B cell (primary cell): ENCODE measurements around the gene TYSND1.

Experiments
- EZH2 ChIP-seq: IDR thresholded peaks from 2 replicates; pipeline ENCODE4 v1.6.1; 2012; ENCODE audit warnings: borderline replicate concordance, low read depth, mild to moderate bottlenecking, moderate library complexity, low read length; ENCODE audit not compliant: insufficient read depth, poor library complexity, severe bottlenecking
- TF ChIP-seq, protein P1 (sequence below): fragments of 200-600 bp; IDR thresholded peaks from one replicate; pipeline ENCODE4 v1.8.0; 2022; ENCODE audit warnings: antibody characterized with exemption, mild to moderate bottlenecking

DNA sequence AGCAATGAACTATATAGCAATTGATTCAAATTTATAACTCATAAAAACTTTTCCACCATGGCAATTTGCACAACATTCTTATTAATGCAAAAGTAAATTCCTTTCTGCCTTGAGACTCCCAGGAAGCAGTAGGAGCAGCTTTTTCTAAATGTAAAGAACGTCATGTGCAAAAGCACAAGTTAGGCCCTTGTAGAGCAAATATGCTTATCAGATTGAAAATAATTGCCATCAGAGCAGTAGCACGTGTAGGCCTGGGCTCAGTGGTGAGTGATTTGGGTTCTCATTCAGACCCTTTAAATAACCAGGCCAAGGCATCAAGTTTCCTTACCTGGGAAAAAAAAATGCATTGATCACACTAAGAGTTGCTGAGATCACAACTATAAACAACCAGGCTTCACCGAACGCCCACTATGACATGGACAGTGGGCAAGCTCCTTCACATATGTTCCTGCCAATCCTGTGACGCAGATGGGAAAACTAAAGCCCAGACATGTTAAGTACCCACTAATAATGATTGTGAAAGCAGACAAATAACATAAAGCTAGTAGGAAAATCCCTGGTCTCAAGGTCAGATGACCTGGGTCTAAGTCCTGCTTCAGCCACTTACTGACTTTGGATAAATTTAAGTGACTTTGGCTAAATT is 45.9 kb upstream of the TYSND1 start:
- TF ChIP-seq, protein P1, sequence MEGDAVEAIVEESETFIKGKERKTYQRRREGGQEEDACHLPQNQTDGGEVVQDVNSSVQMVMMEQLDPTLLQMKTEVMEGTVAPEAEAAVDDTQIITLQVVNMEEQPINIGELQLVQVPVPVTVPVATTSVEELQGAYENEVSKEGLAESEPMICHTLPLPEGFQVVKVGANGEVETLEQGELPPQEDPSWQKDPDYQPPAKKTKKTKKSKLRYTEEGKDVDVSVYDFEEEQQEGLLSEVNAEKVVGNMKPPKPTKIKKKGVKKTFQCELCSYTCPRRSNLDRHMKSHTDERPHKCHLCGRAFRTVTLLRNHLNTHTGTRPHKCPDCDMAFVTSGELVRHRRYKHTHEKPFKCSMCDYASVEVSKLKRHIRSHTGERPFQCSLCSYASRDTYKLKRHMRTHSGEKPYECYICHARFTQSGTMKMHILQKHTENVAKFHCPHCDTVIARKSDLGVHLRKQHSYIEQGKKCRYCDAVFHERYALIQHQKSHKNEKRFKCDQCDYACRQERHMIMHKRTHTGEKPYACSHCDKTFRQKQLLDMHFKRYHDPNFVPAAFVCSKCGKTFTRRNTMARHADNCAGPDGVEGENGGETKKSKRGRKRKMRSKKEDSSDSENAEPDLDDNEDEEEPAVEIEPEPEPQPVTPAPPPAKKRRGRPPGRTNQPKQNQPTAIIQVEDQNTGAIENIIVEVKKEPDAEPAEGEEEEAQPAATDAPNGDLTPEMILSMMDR = no peak
- TF ChIP-seq EZH2 = no peak
